ENCODE data around the gene CDKN2B-AS1. TPM values are rescaled to one million over a fixed set of nuclear protein-coding genes. Genes with fewer than 3 reads are reported as not detected.

The CDKN2B-AS1 gene
- total and polyA plus RNA-seq, 2 experiments from 2014 or later: 0.14 TPM; not detected in 1

DNA sequence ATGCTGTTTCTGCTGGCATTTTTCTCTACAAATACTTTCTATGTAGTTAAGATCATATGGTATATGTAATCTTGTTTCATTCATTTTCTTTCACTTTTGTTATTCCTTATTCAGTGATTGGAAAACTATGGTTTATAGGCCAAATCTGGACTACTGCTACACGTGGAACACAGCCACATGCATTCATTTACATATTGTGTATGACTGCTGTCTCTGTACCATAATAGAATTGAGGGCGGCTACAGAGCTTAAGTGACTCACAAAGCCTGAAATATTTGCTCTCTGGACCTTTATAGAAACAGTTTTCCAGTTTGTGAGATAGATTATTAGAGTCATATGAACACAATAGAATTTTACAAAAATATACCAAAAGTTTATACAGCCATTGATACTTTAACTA, 148.1 kb downstream of the CDKN2B-AS1 start:
- no peaks in the 10 kb centered on the region for H4K20me1 ChIP-seq (replicated peaks; ENCODE audit: insufficient read depth)
- Mint-ChIP-seq H3K27ac (no peak overlapping the region), H3K4me1 (0 out of 3 replicates have a peak, but pooled peaks cover 2% of the 10 kb centered on the region), H3K27me3 (ENCODE audit: insufficient read depth, low read depth, poor library complexity) (no peaks in the 10 kb centered on the region), H3K9me3 (no peaks in the 10 kb centered on the region), H3K4me3 (no peak overlapping the region), H3K36me3 (ENCODE audit: low read depth) (no peaks in the 10 kb centered on the region)
- DNase-seq (ENCODE audit: low spot score): no peak
- no peak overlapping the region for H3K27ac ChIP-seq (ENCODE audit: low read depth)
- H3K9me2 ChIP-seq (ENCODE audit: insufficient read depth): no peaks in the 10 kb centered on the region
- H2AFZ ChIP-seq: no peak overlapping the region
- no peak overlapping the region for H3K4me3 ChIP-seq
- H3K4me1 ChIP-seq (ENCODE audit: insufficient read depth): no peaks in the 10 kb centered on the region
- no peaks in the 10 kb centered on the region for H3F3A ChIP-seq (replicated peaks; ENCODE audit: low read depth)
- no peak for ATAC-seq
- TF ChIP-seq JUNB (IDR thresholded peaks at IDR 0.05; ENCODE audit: unreplicated experiment) (no peak), EZH2phosphoT487 (IDR thresholded peaks at IDR 0.05; ENCODE audit: unreplicated experiment) (no peak), ZNF331 (CRISPR knock-in tag; IDR thresholded peaks at IDR 0.05; ENCODE audit: low read depth) (no peak), CREB1 (CRISPR knock-in tag; IDR thresholded peaks at IDR 0.05; ENCODE audit: low read depth) (no peak), STAT1 (IDR thresholded peaks at IDR 0.05; ENCODE audit: unreplicated experiment) (no peak), NANOG (IDR thresholded peaks at IDR 0.05; ENCODE audit: borderline replicate concordance) (no peak), ZNF114 (CRISPR knock-in tag; IDR thresholded peaks at IDR 0.05) (no peak), POLR2AphosphoS5 (IDR thresholded peaks at IDR 0.05; ENCODE audit: low read depth) (no peak)
- TF ChIP-seq, protein P1, sequence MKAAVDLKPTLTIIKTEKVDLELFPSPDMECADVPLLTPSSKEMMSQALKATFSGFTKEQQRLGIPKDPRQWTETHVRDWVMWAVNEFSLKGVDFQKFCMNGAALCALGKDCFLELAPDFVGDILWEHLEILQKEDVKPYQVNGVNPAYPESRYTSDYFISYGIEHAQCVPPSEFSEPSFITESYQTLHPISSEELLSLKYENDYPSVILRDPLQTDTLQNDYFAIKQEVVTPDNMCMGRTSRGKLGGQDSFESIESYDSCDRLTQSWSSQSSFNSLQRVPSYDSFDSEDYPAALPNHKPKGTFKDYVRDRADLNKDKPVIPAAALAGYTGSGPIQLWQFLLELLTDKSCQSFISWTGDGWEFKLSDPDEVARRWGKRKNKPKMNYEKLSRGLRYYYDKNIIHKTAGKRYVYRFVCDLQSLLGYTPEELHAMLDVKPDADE (IDR thresholded peaks at IDR 0.05): no peak
- TF ChIP-seq, protein P2, sequence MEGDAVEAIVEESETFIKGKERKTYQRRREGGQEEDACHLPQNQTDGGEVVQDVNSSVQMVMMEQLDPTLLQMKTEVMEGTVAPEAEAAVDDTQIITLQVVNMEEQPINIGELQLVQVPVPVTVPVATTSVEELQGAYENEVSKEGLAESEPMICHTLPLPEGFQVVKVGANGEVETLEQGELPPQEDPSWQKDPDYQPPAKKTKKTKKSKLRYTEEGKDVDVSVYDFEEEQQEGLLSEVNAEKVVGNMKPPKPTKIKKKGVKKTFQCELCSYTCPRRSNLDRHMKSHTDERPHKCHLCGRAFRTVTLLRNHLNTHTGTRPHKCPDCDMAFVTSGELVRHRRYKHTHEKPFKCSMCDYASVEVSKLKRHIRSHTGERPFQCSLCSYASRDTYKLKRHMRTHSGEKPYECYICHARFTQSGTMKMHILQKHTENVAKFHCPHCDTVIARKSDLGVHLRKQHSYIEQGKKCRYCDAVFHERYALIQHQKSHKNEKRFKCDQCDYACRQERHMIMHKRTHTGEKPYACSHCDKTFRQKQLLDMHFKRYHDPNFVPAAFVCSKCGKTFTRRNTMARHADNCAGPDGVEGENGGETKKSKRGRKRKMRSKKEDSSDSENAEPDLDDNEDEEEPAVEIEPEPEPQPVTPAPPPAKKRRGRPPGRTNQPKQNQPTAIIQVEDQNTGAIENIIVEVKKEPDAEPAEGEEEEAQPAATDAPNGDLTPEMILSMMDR (conservative IDR thresholded peaks at IDR 0.05; ENCODE audit: low read depth in 2 of 2): no peak
- H3K36me3 ChIP-seq (ENCODE audit: insufficient read depth): no peaks in the 10 kb centered on the region
- H3K4me2 ChIP-seq: no peak overlapping the region
- H3K79me2 ChIP-seq (replicated peaks; ENCODE audit: insufficient read depth): no peaks in the 10 kb centered on the region
- H3K27me3 ChIP-seq (ENCODE audit: insufficient read depth): no peaks in the 10 kb centered on the region

DNA sequence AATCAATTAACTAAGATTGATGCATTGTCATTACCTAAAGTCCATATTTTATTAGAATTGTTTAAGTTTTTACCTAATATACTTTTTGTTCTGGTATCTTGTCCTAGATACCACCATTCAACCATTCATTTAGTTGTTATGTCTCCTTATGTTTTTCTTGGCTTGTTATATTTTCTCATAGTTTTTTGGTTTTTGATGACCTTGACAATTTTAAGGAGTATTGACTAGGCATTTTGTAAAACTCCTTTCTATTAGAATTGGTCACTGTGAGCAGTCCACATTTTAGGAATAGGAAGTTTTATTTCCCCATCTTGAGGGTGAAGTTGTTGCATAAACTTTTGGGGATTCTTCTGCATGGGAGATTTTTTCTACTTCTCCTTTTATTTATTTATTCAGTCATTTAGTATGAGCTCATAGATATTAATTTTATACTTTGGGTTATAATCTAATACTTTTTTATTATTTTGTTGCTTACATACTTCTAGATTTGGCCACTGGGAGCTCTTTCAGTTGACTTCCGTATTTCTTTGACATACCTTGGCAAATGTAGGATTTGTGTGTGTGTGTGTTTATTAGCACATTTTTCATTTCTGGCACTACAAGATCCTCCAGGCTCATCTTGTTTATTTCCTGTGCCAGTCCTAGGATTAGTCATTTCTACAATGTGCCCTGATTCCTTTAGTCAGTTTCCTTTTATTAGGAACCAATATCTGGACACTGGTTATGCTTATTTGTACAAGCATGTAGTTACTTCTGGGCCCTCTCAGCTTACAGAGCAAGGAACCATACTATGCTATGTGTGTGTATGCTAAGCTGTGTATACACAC, 149.4 kb downstream of the CDKN2B-AS1 start:
- no peaks in the 10 kb centered on the region for H3K9me2 ChIP-seq (ENCODE audit: insufficient read depth)
- 0 out of 3 replicates have a peak, but pooled peaks cover 2% of the 10 kb centered on the region for H3K4me1 Mint-ChIP-seq
- no peak overlapping the region for H3K4me3 Mint-ChIP-seq
- H3K79me2 ChIP-seq (replicated peaks; ENCODE audit: insufficient read depth): no peaks in the 10 kb centered on the region
- no peaks in the 10 kb centered on the region for H4K20me1 ChIP-seq (replicated peaks; ENCODE audit: insufficient read depth)
- no peaks in the 10 kb centered on the region for H3K4me1 ChIP-seq (ENCODE audit: insufficient read depth)
- H3K36me3 Mint-ChIP-seq (ENCODE audit: low read depth): no peaks in the 10 kb centered on the region
- H3K27me3 Mint-ChIP-seq (ENCODE audit: insufficient read depth, low read depth, poor library complexity): no peaks in the 10 kb centered on the region
- no peaks in the 10 kb centered on the region for H3K9me3 Mint-ChIP-seq
- no peak overlapping the region for H2AFZ ChIP-seq
- no peaks in the 10 kb centered on the region for H3F3A ChIP-seq (replicated peaks; ENCODE audit: low read depth)
- no peak overlapping the region for H3K4me3 ChIP-seq
- H3K27me3 ChIP-seq (ENCODE audit: insufficient read depth): no peaks in the 10 kb centered on the region
- no peak overlapping the region for H3K4me2 ChIP-seq
- no peak overlapping the region for H3K27ac ChIP-seq (ENCODE audit: low read depth)
- H3K27ac Mint-ChIP-seq: no peak overlapping the region
- DNase-seq (ENCODE audit: low spot score) (no peak), ATAC-seq (no peak)
- no peaks in the 10 kb centered on the region for H3K36me3 ChIP-seq (ENCODE audit: insufficient read depth)
- TF ChIP-seq, protein P1 (IDR thresholded peaks at IDR 0.05): no peak
- TF ChIP-seq, protein P3, sequence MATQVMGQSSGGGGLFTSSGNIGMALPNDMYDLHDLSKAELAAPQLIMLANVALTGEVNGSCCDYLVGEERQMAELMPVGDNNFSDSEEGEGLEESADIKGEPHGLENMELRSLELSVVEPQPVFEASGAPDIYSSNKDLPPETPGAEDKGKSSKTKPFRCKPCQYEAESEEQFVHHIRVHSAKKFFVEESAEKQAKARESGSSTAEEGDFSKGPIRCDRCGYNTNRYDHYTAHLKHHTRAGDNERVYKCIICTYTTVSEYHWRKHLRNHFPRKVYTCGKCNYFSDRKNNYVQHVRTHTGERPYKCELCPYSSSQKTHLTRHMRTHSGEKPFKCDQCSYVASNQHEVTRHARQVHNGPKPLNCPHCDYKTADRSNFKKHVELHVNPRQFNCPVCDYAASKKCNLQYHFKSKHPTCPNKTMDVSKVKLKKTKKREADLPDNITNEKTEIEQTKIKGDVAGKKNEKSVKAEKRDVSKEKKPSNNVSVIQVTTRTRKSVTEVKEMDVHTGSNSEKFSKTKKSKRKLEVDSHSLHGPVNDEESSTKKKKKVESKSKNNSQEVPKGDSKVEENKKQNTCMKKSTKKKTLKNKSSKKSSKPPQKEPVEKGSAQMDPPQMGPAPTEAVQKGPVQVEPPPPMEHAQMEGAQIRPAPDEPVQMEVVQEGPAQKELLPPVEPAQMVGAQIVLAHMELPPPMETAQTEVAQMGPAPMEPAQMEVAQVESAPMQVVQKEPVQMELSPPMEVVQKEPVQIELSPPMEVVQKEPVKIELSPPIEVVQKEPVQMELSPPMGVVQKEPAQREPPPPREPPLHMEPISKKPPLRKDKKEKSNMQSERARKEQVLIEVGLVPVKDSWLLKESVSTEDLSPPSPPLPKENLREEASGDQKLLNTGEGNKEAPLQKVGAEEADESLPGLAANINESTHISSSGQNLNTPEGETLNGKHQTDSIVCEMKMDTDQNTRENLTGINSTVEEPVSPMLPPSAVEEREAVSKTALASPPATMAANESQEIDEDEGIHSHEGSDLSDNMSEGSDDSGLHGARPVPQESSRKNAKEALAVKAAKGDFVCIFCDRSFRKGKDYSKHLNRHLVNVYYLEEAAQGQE (IDR thresholded peaks at IDR 0.05; ENCODE audit: unreplicated experiment): no peak
- TF ChIP-seq, protein P2 (conservative IDR thresholded peaks at IDR 0.05; ENCODE audit: low read depth in 2 of 2): no peak
- TF ChIP-seq POLR2AphosphoS5 (IDR thresholded peaks at IDR 0.05; ENCODE audit: low read depth) (no peak), EZH2phosphoT487 (IDR thresholded peaks at IDR 0.05; ENCODE audit: unreplicated experiment) (no peak), ZNF114 (CRISPR knock-in tag; IDR thresholded peaks at IDR 0.05) (no peak)

All from GM23338 (cell line).